SU-DHL-6 (cell line): ENCODE data around the gene C16orf87.

Experiments
- H2AFZ ChIP-seq: fragments of 200-600 bp; sonication (generic); 2 replicates; pipeline ENCODE4 v1.6.1; 2014; ENCODE audit warnings: low read depth, mild to moderate bottlenecking, moderate library complexity, mixed read lengths, antibody characterized with exemption, low read length; ENCODE audit not compliant: severe bottlenecking
- H3F3A ChIP-seq: fragments of 200-600 bp; shearing (Covaris generic); 2 replicates; pipeline ENCODE4 v1.6.0; 2016; ENCODE audit warnings: antibody characterized with exemption, mild to moderate bottlenecking; ENCODE audit not compliant: insufficient read depth
- H3K27ac ChIP-seq: fragments of 200-600 bp; sonication (generic); 2 replicates; pipeline ENCODE4 v1.5.1; 2016; ENCODE audit warnings: low read depth, mild to moderate bottlenecking, low read length, moderate library complexity, mixed read lengths
- H3K27me3 ChIP-seq: fragments of 200-600 bp; sonication (generic), shearing (Covaris generic); 2 replicates; pipeline ENCODE4 v1.6.0; 2014; ENCODE audit warnings: mild to moderate bottlenecking, low read length
- H3K36me3 ChIP-seq: fragments of 200-600 bp; sonication (generic); 2 replicates; pipeline ENCODE4 v1.6.1; 2014; ENCODE audit warnings: mild to moderate bottlenecking, low read length, mixed read lengths
- H3K4me2 ChIP-seq: fragments of 300-600, 200-600 bp; shearing (Covaris generic), sonication (generic); 2 replicates; pipeline ENCODE4 v1.6.0; 2014; ENCODE audit warnings: low read length, low read depth, mild to moderate bottlenecking; ENCODE audit not compliant: poor library complexity, severe bottlenecking
- H3K4me3 ChIP-seq: fragments of 200-600 bp; sonication (generic); 2 replicates; pipeline ENCODE4 v1.5.1; 2014; ENCODE audit warnings: antibody characterized with exemption, low read length, mild to moderate bottlenecking, mixed read lengths; ENCODE audit not compliant: insufficient read depth, poor library complexity, severe bottlenecking
- H3K79me2 ChIP-seq: fragments of 200-600 bp; sonication (generic); 2 replicates; pipeline ENCODE4 v1.6.1; 2014; ENCODE audit warnings: mild to moderate bottlenecking, low read length, moderate library complexity; ENCODE audit not compliant: insufficient read depth
- H3K9ac ChIP-seq: fragments of 200-600 bp; sonication (generic); 2 replicates; pipeline ENCODE4 v1.7.0; 2014; ENCODE audit warnings: mild to moderate bottlenecking, low read length
- H3K9me2 ChIP-seq: fragments of 200-600 bp; sonication (generic); replicated peaks from 2 replicates; pipeline ENCODE4 v1.6.1; 2014; ENCODE audit warnings: low read length; ENCODE audit not compliant: insufficient read depth
- H3K9me3 ChIP-seq: fragments of 200-600 bp; sonication (generic); 2 replicates; pipeline ENCODE4 v1.6.1; 2014; ENCODE audit warnings: low read length, mixed read lengths; ENCODE audit not compliant: insufficient read depth
- H4K20me1 ChIP-seq: fragments of 200-600 bp; sonication (generic); 2 replicates; pipeline ENCODE4 v1.6.1; 2014; ENCODE audit warnings: low read depth, mild to moderate bottlenecking, antibody characterized with exemption, low read length, moderate library complexity, mixed read lengths
- CTCF ChIP-seq: fragments of 200-600 bp; sonication (generic); IDR thresholded peaks from one replicate; pipeline ENCODE4 v1.5.1; 2017; ENCODE audit warnings: antibody characterized with exemption, mild to moderate bottlenecking, low read length, moderate library complexity; ENCODE audit not compliant: insufficient read depth, poor library complexity, severe bottlenecking
- EZH2phosphoT487 ChIP-seq: fragments of 200-600 bp; sonication (generic), shearing (Covaris generic); conservative IDR thresholded peaks from 2 replicates; pipeline ENCODE4 v1.6.1; 2018; ENCODE audit warnings: mild to moderate bottlenecking, antibody characterized with exemption, low read length, moderate library complexity, mixed read lengths

The C16orf87 gene

GRCh38 chr16:46746821-46747776, 83.9 kb downstream of the C16orf87 start:
- Histone ChIP-seq H3K36me3 (no peaks in the 10 kb centered on the region), H3K9ac (no peak overlapping the region), H3K79me2 (no peaks in the 10 kb centered on the region), H3K9me3 (no peaks in the 10 kb centered on the region), H2AFZ (no peak overlapping the region), H3F3A (no peaks in the 10 kb centered on the region), H3K4me3 (no peak overlapping the region), H3K9me2 (no peaks in the 10 kb centered on the region), H3K27ac (no peak overlapping the region), H4K20me1 (no peaks in the 10 kb centered on the region), H3K27me3 (no peaks in the 10 kb centered on the region), H3K4me2 (no peak overlapping the region)
- TF ChIP-seq CTCF (no peak), EZH2phosphoT487 (no peak)
